MCF 10A (cell line): ENCODE results near the gene FBXO39. TPM values are rescaled to one million over a fixed set of nuclear protein-coding genes. Genes with fewer than 3 reads are reported as not detected.
"Not testable (repeated sequence)": the region's sequence is repeated elsewhere in the genome, so short reads cannot be mapped to it uniquely, and the experiment has no call there.

ENCODE experiments used
- BruUV-seq: library from RNA; stranded (reverse); fragments of 400-500 nt; replicated peaks from 2 replicates; lab custom pipeline; 2021; lab: Mats Ljungman, UMichigan
- CTCF ChIA-PET: fragments of 300-600 bp; sonication (Branson Sonifier 250); formaldehyde crosslinking; extraction: SDS; loops from one replicate; lab custom pipeline; 2021; ENCODE audit warnings: antibody characterized with exemption, inconsistent platforms; lab: Yijun Ruan, JAX
- POLR2A ChIA-PET: fragments of 300-600, 350-650 bp; sonication (Branson Sonifier 250); formaldehyde crosslinking; extraction: SDS; loops from one replicate; lab custom pipeline; 2020; ENCODE audit warnings: antibody characterized with exemption, inconsistent platforms; lab: Yijun Ruan, JAX
- DNase-seq: peaks from one replicate; pipeline ENCODE4 v3.0.0-alpha.2; 2018; ENCODE audit not compliant: unreplicated experiment
- H3K27ac Mint-ChIP-seq: one replicate; pipeline ENCODE4 v1.8.0; 2022; ENCODE audit warnings: mild to moderate bottlenecking, low read depth, mixed read lengths; ENCODE audit not compliant: unreplicated experiment
- H3K27me3 Mint-ChIP-seq: one replicate; pipeline ENCODE4 v1.8.0; 2022; ENCODE audit warnings: mixed read lengths; ENCODE audit not compliant: insufficient read depth, unreplicated experiment
- H3K36me3 Mint-ChIP-seq: one replicate; pipeline ENCODE4 v1.8.0; 2022; ENCODE audit warnings: mild to moderate bottlenecking, moderate library complexity, mixed read lengths; ENCODE audit not compliant: insufficient read depth, unreplicated experiment
- H3K4me1 Mint-ChIP-seq: one replicate; pipeline ENCODE4 v1.8.0; 2022; ENCODE audit warnings: mixed read lengths; ENCODE audit not compliant: insufficient read depth, unreplicated experiment
- H3K4me3 Mint-ChIP-seq: one replicate; pipeline ENCODE4 v1.8.0; 2022; ENCODE audit warnings: mild to moderate bottlenecking, moderate library complexity, mixed read lengths; ENCODE audit not compliant: unreplicated experiment
- H3K9me3 Mint-ChIP-seq: one replicate; pipeline ENCODE4 v1.8.0; 2022; ENCODE audit warnings: mixed read lengths; ENCODE audit not compliant: unreplicated experiment
- intact Hi-C: fragments of 100-400 bp; cut with micrococcal nuclease; formaldehyde crosslinking; loops from 2 replicates; pipeline ENCODE4 v1.14.1; 2022
- total RNA-seq: library from RNA; stranded (reverse); gene quantifications from 2 replicates; pipeline ENCODE4 v1.2.3, GENCODE V29; 2022
- TF ChIP-seq, protein P1 (sequence below): fragments of 200-600 bp; IDR thresholded peaks from one replicate; pipeline ENCODE4 v1.8.0; 2022; ENCODE audit warnings: antibody characterized with exemption, mild to moderate bottlenecking; ENCODE audit not compliant: unreplicated experiment

Gene FBXO39
- total RNA-seq, 1 experiment from 2014 or later, result 1.4 TPM

DNA sequence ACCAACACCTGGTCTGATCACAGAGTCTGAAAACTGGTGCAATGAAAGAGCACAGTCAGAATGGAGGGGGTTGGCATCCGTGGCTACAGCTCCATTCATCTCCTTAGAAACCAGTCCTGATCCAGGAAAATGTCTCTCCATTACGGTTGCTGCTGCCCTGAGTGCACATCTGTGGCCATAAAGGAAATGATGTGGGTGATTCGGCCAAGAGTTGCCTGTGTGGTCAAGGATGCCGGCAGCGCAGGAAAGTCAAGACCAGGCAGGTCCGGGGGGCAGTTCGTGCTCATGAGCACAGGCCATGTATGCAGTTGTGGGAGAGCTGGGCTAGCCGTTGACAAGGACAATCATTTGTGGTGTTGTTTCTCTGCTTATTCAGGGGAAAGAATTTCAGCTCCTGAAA, 14.2 kb upstream of the FBXO39 start:
- H3K27ac Mint-ChIP-seq, result no peak overlapping the region
- ChIA-PET POLR2A (no interaction called here), CTCF (no interaction called here)
- no peaks in the 10 kb centered on the region for H3K4me1 Mint-ChIP-seq
- DNase-seq, result no peak
- peaks cover 8% of the 10 kb centered on the region for H3K27me3 Mint-ChIP-seq
- H3K36me3 Mint-ChIP-seq, result no peaks in the 10 kb centered on the region
- H3K9me3 Mint-ChIP-seq, result peaks cover 9% of the 10 kb centered on the region
- H3K4me3 Mint-ChIP-seq, result no peak overlapping the region
- intact Hi-C loops, result no loop called here
- TF ChIP-seq, protein P1, sequence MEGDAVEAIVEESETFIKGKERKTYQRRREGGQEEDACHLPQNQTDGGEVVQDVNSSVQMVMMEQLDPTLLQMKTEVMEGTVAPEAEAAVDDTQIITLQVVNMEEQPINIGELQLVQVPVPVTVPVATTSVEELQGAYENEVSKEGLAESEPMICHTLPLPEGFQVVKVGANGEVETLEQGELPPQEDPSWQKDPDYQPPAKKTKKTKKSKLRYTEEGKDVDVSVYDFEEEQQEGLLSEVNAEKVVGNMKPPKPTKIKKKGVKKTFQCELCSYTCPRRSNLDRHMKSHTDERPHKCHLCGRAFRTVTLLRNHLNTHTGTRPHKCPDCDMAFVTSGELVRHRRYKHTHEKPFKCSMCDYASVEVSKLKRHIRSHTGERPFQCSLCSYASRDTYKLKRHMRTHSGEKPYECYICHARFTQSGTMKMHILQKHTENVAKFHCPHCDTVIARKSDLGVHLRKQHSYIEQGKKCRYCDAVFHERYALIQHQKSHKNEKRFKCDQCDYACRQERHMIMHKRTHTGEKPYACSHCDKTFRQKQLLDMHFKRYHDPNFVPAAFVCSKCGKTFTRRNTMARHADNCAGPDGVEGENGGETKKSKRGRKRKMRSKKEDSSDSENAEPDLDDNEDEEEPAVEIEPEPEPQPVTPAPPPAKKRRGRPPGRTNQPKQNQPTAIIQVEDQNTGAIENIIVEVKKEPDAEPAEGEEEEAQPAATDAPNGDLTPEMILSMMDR, result no peak
- no TSS peak for BruUV-seq

- Mint-ChIP-seq H3K4me3 (no peak overlapping the region), H3K4me1 (no peaks in the 10 kb centered on the region), H3K9me3 (peaks cover 33% of the 10 kb centered on the region), H3K36me3 (no peaks in the 10 kb centered on the region), H3K27me3 (peaks cover 8% of the 10 kb centered on the region), H3K27ac (no peak overlapping the region)
- TF ChIP-seq, protein P1, result no peak
- BruUV-seq, result no TSS peak
- intact Hi-C loops, result no loop called here
- DNase-seq, result no peak
- ChIA-PET CTCF (interaction anchor here (0.6 to 1.0 kb wide), 3 partner anchors 75 to 332 kb away, joined by 3 to 5 read pairs (median 3); no protein-coding TSS in a partner anchor), POLR2A (interaction anchor here (0.6 kb wide), 2 partner anchors 15 to 267 kb away, joined by 3 read pairs; partner anchors contain the start of gene SLC16A13)
Observed at GRCh38 chr17:6768447-6768846, 7.6 kb upstream of the FBXO39 start.

DNA sequence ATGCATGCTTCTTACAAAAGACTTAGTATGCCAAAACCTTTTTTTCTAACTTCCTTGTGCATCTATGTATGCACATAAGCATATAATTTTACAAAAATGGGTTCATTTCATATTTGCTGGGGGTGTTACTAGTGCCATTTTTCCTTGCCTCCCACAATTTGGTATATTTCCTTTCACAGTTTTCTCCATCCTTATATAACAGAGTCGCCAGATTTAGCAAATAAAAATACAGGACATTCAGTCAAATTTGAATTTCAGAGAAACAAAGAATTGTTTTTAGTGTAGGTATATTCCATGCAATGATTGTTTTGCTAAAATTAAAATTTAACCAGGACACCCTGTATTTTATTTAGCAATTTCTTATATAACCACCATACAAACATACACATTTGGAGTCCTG, 4.0 kb upstream of the FBXO39 start:
- POLR2A ChIA-PET, result no interaction called here
- no peaks in the 10 kb centered on the region for H3K27me3 Mint-ChIP-seq
- H3K36me3 Mint-ChIP-seq, result no peaks in the 10 kb centered on the region

GRCh38 chr17:6774906-6775305, 1.1 kb upstream of the FBXO39 start:
- BruUV-seq, H3K9me3 Mint-ChIP-seq, H3K27ac Mint-ChIP-seq, H3K4me1 Mint-ChIP-seq, H3K36me3 Mint-ChIP-seq, POLR2A ChIA-PET, H3K27me3 Mint-ChIP-seq, CTCF ChIA-PET, DNase-seq, H3K4me3 Mint-ChIP-seq, intact Hi-C loops: not testable (repeated sequence)

More for the DNA sequence above, 4.0 kb upstream of the FBXO39 start:
- CTCF ChIA-PET, result no interaction called here
- Mint-ChIP-seq H3K4me1 (no peaks in the 10 kb centered on the region), H3K27ac (no peak overlapping the region), H3K4me3 (no peak overlapping the region), H3K9me3 (peaks cover 24% of the 10 kb centered on the region)
- no peak for DNase-seq
- intact Hi-C loops, result no loop called here
- TF ChIP-seq, protein P1, result no peak
- BruUV-seq, result no TSS peak
